KMS-11 (cell line): ENCODE measurements around the gene LPAR1.
"Not testable (repeated sequence)": the region's sequence is repeated elsewhere in the genome, so short reads cannot be mapped to it uniquely, and the experiment has no call there.

Experiments used
- H2AFZ ChIP-seq: fragments of 200-600 bp; sonication (generic); 2 replicates; pipeline ENCODE4 v1.6.1; 2016; ENCODE audit warnings: antibody characterized with exemption, mixed run types, low read depth
- H3K27ac ChIP-seq: fragments of 200-600 bp; sonication (generic); 2 replicates; pipeline ENCODE4 v1.6.1; 2016; ENCODE audit warnings: mild to moderate bottlenecking, mixed run types
- H3K27me3 ChIP-seq: fragments of 200-600 bp; sonication (generic); 2 replicates; pipeline ENCODE4 v1.6.1; 2017; ENCODE audit warnings: mild to moderate bottlenecking, low read depth, mixed run types, moderate library complexity; ENCODE audit not compliant: insufficient read depth
- H3K36me3 ChIP-seq: fragments of 200-600 bp; sonication (generic); 2 replicates; pipeline ENCODE4 v1.6.1; 2017; ENCODE audit warnings: mild to moderate bottlenecking, mixed run types; ENCODE audit not compliant: insufficient read depth
- H3K4me1 ChIP-seq: fragments of 200-600 bp; sonication (generic); 2 replicates; pipeline ENCODE4 v1.6.1; 2016; ENCODE audit warnings: mild to moderate bottlenecking, low read depth, mixed run types; ENCODE audit not compliant: poor library complexity, severe bottlenecking
- H3K4me2 ChIP-seq: fragments of 200-600 bp; sonication (generic); 2 replicates; pipeline ENCODE4 v1.7.0; 2016; ENCODE audit warnings: mild to moderate bottlenecking, mixed run types
- H3K4me3 ChIP-seq: fragments of 200-600 bp; sonication (generic); IDR thresholded peaks from 2 replicates; pipeline ENCODE4 v1.6.1; 2017; ENCODE audit warnings: low read depth, low read length, mixed read lengths; ENCODE audit not compliant: insufficient read depth
- H3K79me2 ChIP-seq: fragments of 200-600 bp; sonication (generic); 2 replicates; pipeline ENCODE4 v1.6.1; 2016; ENCODE audit warnings: low read depth, mixed run types; ENCODE audit not compliant: insufficient read depth
- H3K9ac ChIP-seq: fragments of 200-600 bp; sonication (generic); 2 replicates; pipeline ENCODE4 v1.6.1; 2016; ENCODE audit warnings: mild to moderate bottlenecking, mixed run types
- H4K20me1 ChIP-seq: fragments of 200-600 bp; sonication (generic); 2 replicates; pipeline ENCODE4 v1.6.1; 2016; ENCODE audit warnings: mild to moderate bottlenecking, mixed run types; ENCODE audit not compliant: insufficient read depth
- TF ChIP-seq, protein P1 (sequence below): fragments of 200-600 bp; sonication (generic); conservative IDR thresholded peaks from 2 replicates; pipeline ENCODE4 v1.6.1; 2017; ENCODE audit warnings: low read depth, mild to moderate bottlenecking, antibody characterized with exemption, low read length, moderate library complexity, mixed read lengths

LPAR1 gene

DNA sequence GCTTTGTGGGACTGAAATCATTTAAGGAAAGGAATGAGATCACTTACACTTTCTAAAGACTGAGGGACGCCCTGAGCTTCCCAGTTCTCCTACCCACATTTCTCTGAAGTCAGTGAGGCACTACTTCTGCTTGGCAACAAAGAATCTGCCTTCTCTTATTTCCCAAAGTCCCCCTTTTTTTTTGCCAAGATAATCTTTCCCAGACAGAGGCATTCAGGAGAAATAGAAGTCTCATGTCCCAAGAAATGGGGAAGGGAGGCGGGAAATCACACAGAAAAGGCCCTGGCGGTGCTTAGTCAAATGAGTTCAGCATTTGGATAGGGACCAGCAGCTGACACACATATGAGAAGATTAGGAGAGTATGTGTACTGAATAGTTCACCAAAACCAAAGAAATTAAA, 210.0 kb downstream of the LPAR1 start:
- H3K4me3 ChIP-seq, result no peak overlapping the region
- H3K79me2 ChIP-seq, result no peaks in the 10 kb centered on the region
- no peak overlapping the region for H3K27ac ChIP-seq
- H2AFZ ChIP-seq, result no peak overlapping the region
- H4K20me1 ChIP-seq, result no peaks in the 10 kb centered on the region
- no peaks in the 10 kb centered on the region for H3K4me1 ChIP-seq
- H3K36me3 ChIP-seq, result no peaks in the 10 kb centered on the region
- no peak overlapping the region for H3K9ac ChIP-seq
- no peaks in the 10 kb centered on the region for H3K27me3 ChIP-seq
- H3K4me2 ChIP-seq, result no peak overlapping the region
- TF ChIP-seq, protein P1, sequence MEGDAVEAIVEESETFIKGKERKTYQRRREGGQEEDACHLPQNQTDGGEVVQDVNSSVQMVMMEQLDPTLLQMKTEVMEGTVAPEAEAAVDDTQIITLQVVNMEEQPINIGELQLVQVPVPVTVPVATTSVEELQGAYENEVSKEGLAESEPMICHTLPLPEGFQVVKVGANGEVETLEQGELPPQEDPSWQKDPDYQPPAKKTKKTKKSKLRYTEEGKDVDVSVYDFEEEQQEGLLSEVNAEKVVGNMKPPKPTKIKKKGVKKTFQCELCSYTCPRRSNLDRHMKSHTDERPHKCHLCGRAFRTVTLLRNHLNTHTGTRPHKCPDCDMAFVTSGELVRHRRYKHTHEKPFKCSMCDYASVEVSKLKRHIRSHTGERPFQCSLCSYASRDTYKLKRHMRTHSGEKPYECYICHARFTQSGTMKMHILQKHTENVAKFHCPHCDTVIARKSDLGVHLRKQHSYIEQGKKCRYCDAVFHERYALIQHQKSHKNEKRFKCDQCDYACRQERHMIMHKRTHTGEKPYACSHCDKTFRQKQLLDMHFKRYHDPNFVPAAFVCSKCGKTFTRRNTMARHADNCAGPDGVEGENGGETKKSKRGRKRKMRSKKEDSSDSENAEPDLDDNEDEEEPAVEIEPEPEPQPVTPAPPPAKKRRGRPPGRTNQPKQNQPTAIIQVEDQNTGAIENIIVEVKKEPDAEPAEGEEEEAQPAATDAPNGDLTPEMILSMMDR, result no peak

DNA sequence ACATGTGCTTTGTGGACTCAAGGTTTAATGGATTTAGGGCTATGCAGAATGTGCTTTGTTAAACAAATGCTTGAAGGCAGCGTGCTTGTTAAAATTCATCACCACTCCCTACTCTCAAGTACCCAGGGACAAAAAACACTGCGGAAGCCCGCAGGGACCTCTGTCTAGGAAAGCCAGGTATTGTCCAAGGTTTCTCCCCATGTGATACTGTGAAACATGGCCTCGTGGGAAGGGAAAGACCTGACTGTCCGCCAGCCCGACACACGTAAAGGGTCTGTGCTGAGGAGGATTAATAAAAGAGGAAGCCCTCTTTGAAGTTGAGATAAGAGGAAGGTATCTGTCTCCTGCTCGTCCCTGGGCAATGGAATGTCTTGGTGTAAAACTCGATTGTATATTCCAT, 211.9 kb downstream of the LPAR1 start:
- H3K4me1 ChIP-seq, H3K4me2 ChIP-seq, H3K27me3 ChIP-seq, H3K27ac ChIP-seq, H4K20me1 ChIP-seq, H3K9ac ChIP-seq, H3K36me3 ChIP-seq, H3K4me3 ChIP-seq, H2AFZ ChIP-seq, H3K79me2 ChIP-seq: not testable (repeated sequence)

GRCh38 chr9:110825950-110826349, 212.3 kb downstream of the LPAR1 start:
- H3K36me3 ChIP-seq, result no peaks in the 10 kb centered on the region
- no peak overlapping the region for H3K4me3 ChIP-seq
- H3K27ac ChIP-seq, result no peak overlapping the region
- TF ChIP-seq, protein P1, result no peak
- H3K79me2 ChIP-seq, result no peaks in the 10 kb centered on the region
- H2AFZ ChIP-seq, result no peak overlapping the region
- H4K20me1 ChIP-seq, result no peaks in the 10 kb centered on the region
- no peaks in the 10 kb centered on the region for H3K27me3 ChIP-seq
- no peak overlapping the region for H3K4me2 ChIP-seq
- H3K4me1 ChIP-seq, result no peaks in the 10 kb centered on the region
- H3K9ac ChIP-seq, result no peak overlapping the region

DNA sequence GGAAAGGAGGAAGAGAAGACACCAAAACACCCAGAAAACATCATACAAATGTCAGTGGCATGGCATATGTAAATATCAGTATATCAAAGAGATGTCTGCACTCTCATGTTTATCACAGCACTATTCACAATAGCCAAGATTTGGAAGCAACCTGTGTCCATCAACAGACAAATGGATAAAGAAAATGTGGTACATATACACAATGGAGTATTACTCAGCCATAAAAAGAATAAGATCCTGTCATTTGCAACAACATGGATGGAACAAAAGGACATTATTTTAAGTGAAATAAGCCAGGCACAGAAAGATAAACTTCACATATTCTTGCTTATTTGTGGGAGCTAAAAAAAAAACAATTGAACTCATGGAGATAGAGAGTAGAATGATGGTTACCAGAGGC, 213.1 kb downstream of the LPAR1 start:
- not testable (repeated sequence) for H3K36me3 ChIP-seq, H3K4me2 ChIP-seq, H3K9ac ChIP-seq, H3K4me3 ChIP-seq, H3K27me3 ChIP-seq, H3K27ac ChIP-seq, H4K20me1 ChIP-seq, H2AFZ ChIP-seq, H3K79me2 ChIP-seq, H3K4me1 ChIP-seq
